ENCODE results near the gene CLEC2L. TPM values are rescaled to one million over a fixed set of nuclear protein-coding genes. Genes with fewer than 3 reads are reported as not detected.

Gene CLEC2L
- total and polyA plus RNA-seq, 2 of the 8 experiments (the other 6 are each of a cell fraction or from before 2014, with no cell fraction given) = 0.20 to 1.9 TPM

- no peak for TF ChIP-seq GABPA (IDR thresholded peaks at IDR 0.05; ENCODE audit: borderline replicate concordance, insufficient read depth, low read length)
- no peak for TF ChIP-seq RBBP5 (IDR thresholded peaks at IDR 0.05; ENCODE audit: borderline replicate concordance, low read depth, low read length)
- no peak for TF ChIP-seq BACH1 (IDR thresholded peaks at IDR 0.05; ENCODE audit: low read length)
- TF ChIP-seq POLR2AphosphoS5 (IDR thresholded peaks at IDR 0.05; ENCODE audit: low read depth, low read length) = no peak
- TF ChIP-seq CBX8 (IDR thresholded peaks at IDR 0.05; ENCODE audit: borderline replicate concordance, low read depth, low read length) = no peak
- no peak for TF ChIP-seq BCL11A (IDR thresholded peaks at IDR 0.05; ENCODE audit: low read depth in 2 of 2, low read length in 2 of 2)
- TF ChIP-seq ZNF274 (IDR thresholded peaks at IDR 0.05; ENCODE audit: borderline replicate concordance, extremely low read depth, low read length) = no peak
Observed at GRCh38 chr7:139496528-139496927, 27.0 kb upstream of the CLEC2L start (continued).

Data from H1 (cell line).